ENCODE results near the gene TSPAN13.

DNA sequence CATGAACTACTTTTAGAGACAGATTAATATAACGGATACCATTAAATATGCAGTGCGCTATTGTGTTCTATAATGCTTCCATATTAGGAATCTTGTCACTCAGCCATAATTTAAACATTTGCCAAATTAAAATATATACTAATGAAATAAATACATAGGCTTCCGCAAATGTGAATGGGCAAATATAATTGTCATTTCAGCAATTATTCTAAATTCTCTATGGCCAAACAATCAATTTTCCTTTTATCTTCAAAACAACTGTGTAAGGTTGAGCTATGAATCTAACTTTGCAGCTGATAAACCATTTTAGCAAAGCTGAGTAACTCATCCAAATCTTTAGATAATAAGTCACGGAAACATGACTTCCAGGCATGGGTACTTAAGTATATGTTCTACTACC, 20.7 kb upstream of the TSPAN13 start:
- TF ChIP-seq CTCF (IDR thresholded peaks at IDR 0.05) = no peak
- no peak for TF ChIP-seq POLR2AphosphoS5 (IDR thresholded peaks at IDR 0.05; ENCODE audit: low read depth, low read length)
